Muscle of back (tissue), 11 donors: ENCODE measurements around the gene SLC29A4. TPM values are rescaled to one million over a fixed set of nuclear protein-coding genes. Genes with fewer than 3 reads are reported as not detected.
A peak's percentile ranks its signal among the peaks of the same experiment; 100 is the strongest.
"Not testable (repeated sequence)": the region's sequence is repeated elsewhere in the genome, so short reads cannot be mapped to it uniquely, and the experiment has no call there.

Experiments
- DNase-seq, 3 donors: peaks; one replicate each; pipeline versions ENCODE4 v3.0.0 to v3.0.0-alpha.2; 2013
- polyA plus RNA-seq, 10 donors: library from polyadenylated mRNA; unstranded; fragments of 120-200 nt; gene quantifications; one replicate each; pipeline ENCODE4 v1.2.1, GENCODE V29; 2013; ENCODE audit not compliant: insufficient read length in 10 of 10

Gene SLC29A4
- polyA plus RNA-seq, 10 donors = 18.4 to 31.3 (median 25.5) TPM

DNA sequence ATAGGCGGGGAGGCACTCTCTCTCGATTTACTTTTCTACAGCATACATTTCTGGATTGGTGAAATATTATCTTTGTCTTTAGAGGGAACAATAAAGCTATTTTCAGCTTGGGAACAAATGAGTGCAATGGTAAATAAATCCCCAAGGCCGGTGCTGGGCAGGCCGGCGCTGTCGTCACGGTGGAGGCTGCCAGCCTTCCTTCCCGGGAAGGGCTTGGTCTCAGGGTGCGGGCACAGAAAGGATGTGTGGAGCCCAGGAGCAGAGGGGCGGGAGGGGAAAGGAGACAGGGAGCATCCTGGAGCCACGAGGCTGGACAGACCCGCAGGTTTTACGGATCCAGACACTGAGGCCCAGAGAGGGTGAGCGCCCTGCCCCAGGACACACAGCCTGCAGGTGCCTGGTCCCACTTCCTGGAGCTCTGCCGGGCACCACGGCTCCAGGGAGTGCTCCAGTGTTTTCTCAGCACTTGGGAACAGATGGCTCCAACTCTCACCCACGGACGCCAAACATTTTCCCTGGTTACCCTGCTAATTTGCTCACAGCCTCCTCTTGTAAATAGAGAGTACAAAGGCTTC is 8.8 kb upstream of the SLC29A4 start:
- peak in 1 of 3 donors; percentile 42 for DNase-seq

- DNase-seq = no peak
Observed at GRCh38 chr7:5274441-5274840, 8.3 kb upstream of the SLC29A4 start.

DNA sequence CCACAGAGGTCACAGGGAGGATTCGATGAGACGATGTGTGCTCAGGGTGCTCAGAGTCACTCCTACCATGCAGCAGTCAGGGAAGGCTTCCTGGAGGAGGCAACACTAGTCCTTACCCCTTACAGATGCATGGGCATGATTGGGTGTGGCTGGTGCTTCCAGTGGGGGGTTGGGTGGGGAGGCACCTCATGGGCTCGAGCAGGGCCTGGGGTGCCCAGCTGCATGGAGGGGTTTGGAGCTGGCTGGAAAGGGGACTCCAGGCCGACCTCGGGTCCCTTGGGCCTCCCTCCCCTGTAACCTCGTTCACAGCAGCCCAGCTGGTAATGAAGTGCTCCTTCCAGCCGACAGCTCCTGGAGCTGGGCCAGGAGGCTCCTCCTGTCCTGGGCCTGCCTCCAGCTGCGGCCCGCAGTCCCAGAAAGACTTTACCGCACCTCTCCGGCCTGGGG is 7.7 kb upstream of the SLC29A4 start:
- DNase-seq = peak in 1 of 3 donors; percentile 64

DNA sequence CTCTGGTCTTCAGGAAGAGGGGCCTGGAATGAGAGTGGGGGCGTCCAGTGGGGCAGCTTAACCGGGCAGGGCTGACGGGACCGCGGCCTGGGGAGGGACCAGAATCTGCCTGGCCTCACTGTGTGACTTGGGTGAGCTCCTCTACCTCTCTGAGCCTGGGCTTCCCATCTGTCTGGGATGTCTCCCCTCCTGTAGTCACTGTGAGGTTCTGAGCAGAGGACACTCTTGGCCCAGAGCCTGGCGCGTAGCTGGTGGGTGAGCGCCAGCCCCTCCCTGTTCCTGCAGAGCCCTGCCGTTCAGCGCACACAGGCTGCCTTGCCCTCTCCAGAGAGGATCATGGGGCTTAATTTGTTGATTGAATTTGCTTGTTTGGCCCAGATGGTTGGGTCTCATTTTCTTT is 7.2 kb upstream of the SLC29A4 start:
- peak in 1 of 3 donors; percentile 81 for DNase-seq

DNA sequence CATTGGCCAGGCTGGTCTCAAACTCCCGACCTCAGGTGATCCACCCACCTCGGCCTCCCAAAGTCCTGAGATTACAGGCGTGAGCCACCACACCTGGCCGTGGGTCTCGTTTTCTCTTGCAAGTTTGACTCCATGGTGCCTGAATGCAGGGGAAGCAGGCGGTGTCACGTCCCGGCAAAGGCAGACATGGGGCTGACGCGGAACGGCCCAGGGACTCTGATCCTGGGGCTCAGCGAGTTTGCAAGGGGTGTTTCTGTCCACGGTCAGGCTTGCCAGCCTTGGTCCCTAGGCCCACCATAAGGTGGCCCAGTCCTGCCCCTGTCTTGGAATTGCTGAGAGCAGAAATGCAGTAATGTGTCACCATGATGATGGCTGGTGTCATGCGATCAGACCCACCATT is 6.6 kb upstream of the SLC29A4 start:
- DNase-seq = not testable (repeated sequence)

DNA sequence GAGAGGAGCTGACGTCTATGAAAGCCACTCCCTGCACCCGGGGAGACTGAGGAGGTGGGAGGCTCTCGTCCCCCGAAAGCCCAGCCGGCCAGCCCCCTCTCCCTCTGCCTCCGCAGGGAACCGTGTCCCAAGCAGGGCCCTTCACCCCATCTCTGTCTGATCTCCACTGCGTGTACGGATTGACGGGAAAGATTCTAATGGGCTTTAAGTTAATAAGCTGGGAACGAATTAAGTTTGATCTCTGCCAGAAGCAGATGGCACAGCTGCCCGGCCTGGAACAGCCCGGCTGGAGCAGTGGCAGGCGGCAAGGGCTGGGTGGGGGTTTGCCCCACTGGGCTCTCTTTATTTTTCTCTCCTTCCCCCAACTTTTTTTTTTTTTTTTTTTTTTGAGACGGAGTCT is 6.1 kb upstream of the SLC29A4 start:
- DNase-seq = peak in 1 of 3 donors; percentile 35

DNA sequence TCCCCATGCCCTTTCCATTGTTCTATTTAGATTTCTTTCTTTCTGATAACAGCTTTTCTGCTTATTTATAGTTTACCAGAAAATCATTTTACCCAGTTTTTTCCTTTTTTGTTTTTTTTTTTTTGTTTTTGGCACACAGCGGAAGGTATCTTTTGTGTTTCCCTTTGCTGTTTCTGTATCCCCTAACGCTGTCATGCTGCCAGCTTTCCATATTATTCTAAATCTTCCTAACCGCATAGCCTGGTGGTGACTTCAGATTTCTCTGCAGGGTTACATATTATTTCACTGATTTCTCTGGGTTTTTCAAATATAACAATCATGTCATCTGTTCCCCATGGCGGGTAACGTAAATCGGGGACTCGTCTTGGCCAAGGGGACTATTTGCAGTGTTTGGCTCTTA is 4.0 kb upstream of the SLC29A4 start:
- DNase-seq = peak in 1 of 3 donors; percentile 60

GRCh38 chr7:5279734-5280133 is 3.0 kb upstream of the SLC29A4 start:
- DNase-seq = no peak

GRCh38 chr7:5281598-5282500 is 894 bp upstream of the SLC29A4 start:
- DNase-seq = peak in 1 of 3 donors; percentile 64

- DNase-seq = peak in 1 of 3 donors; percentile 36
Observed at GRCh38 chr7:5283421-5284303, 919 bp downstream of the SLC29A4 start.

DNA sequence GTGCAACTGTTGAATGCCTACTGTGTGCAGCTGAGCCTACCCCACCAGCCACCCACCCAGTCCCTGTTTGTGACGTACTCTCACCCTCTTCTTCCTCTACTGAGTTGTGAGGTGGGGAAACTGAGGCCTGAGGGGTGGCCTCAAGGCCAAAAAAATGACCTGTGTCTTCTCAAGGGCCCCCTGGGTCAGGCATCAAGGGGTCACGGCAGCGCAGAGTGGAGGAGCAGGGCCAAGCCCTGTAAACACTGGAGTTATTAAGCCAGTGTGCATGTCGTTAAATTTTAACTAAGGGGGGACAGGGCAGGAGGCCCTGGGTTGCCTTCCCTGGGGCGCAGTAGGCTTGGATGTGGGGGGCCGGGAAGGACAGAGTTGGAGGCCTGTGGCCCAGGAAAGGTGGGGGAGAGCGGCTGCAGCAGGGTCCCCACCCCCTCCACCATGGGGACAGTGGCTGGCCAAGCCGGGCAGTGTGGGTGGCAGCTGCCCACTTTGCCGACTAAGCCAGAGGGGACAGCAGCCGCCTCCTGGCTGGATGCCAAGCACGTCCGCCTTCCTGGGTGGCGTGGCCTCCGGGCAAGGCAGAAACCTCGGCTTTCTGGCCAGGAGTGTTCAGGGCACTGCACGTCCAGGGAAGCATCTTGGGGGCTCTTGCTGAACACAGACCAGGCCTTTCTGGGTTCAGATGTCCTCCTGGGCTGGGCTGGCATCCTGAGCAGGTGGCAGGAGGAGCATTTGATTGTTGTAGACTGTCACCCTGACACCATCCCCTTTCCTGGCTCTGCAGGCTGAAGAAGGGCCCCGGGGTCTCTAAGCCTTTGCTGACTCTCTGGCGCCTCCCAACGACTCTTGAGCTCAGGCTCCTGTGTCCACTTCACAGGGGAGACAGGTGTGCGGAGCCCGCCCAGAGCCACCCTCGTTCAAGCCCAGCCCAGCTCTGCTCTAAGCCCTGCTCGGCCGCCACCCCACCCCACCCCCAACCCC is 1.9 kb downstream of the SLC29A4 start:
- DNase-seq = peak; percentile 33 to 73 (median 55)

DNA sequence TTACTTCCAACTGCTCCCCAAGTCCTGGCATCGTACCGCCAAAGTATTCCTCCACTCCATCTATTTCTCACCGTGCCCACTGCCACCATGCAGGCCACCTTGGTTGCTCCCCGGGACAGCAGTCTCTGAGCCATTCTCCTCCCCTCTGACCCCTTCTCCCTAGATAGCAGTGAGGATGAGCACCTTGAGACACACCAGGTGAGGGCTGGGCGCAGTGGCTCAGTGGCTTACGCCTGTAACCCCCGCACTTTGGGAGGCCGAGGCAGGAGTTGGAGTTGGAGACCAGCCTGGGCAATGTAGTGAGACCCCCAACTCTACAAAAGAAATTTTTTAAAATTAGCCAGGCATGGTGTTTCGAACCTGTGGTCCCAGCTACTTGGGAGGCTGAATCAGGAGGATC is 4.2 kb downstream of the SLC29A4 start:
- no peak for DNase-seq

DNA sequence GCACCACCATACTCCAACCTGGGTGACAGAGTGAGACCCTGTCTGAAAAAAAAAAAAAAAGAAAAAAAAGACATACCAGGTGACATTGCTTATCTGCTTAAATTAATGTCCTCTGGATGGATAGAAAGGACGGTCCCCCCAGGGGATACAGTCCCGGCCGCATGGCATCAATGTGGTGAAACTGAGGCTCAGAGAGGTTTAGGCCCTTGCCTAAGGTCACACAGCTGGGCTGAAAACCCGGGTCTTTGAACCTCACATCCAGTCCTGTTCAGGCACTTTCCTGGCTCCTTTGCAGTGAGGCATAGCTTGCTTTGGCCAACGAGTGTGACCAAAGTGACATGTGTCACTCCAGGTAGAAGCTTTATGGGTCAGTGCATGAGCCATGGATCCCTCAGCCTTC is 4.6 kb downstream of the SLC29A4 start:
- not testable (repeated sequence) for DNase-seq

DNA sequence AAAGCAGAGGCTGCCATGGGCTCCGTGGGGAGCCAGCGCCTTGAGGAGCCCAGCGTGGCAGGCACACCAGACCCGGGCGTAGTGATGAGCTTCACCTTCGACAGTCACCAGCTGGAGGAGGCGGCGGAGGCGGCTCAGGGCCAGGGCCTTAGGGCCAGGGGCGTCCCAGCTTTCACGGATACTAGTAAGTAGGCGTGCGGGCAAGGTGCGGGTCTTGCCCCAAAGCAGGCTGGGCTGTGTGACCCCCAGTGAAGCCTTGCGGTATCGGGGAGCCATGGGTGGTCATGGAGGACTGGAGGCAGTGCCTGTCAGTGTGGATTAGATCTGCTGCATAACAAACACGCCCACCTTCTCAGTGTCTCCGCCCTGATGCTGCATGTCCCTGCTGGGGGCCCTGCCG is 5.1 kb downstream of the SLC29A4 start:
- no peak for DNase-seq

DNA sequence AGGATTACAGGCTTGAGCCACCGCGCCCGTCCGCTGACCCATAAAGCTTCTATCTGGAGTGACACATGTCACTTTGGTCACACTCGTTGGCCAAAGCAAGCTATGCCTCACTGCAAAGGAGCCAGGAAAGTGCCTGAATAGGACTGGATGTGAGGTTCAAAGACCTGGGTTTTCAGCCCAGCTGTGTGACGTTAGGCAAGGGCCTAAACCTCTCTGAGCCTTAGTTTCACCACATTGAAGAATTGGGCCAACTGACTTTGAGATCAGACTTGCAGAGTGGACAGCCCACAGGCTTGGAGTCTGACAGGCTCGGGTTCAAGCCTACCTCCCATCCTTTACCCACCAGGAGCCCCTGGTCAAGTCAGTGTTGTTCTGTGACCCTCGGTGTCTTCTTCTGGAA is 5.8 kb downstream of the SLC29A4 start:
- not testable (repeated sequence) for DNase-seq

GRCh38 chr7:5289355-5289754 is 6.6 kb downstream of the SLC29A4 start:
- DNase-seq = no peak

GRCh38 chr7:5291301-5291700 is 8.6 kb downstream of the SLC29A4 start:
- no peak for DNase-seq

GRCh38 chr7:5291711-5292335 is 9.1 kb downstream of the SLC29A4 start:
- not testable (repeated sequence) for DNase-seq

DNA sequence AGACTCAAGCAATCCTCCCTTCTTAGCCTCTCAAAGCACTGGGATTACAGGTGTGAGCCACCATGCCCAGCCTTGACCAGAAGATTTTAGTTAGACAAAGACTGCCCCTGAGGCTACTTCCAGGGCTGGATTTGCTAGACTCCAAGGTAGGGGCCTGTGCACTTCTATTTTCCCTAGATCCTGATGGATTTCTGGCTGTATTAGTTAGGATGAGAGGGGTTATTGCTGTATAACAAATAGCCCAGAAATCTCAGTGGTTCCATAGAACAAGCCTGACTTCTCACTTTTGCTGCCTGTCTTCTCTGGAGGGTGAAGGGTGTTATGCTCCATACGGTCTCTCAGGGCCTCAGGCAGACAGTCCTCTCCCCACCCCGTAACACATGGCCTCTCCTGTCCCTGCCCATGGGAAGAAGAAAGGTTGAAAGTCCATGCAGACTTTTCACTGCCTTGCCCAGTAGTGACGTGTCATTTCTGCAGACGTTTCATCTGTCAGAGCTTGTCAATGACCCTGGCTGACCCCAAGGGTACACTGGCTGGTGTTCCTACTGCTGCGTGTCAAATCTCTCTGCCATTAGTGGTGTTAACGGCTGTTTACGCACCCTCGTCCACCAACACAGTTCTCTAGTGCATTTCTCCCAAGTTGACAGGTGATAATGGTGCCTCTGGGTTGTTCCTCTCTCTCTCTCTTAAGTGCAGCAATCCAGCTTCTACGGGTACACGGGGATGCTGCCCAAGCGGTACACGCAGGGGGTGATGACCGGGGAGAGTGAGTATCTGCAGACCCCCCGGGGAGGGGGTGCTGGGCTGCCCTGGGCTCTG is 11.6 kb downstream of the SLC29A4 start:
- DNase-seq = no peak
